22Rv1 (cell line): ENCODE measurements around the gene LRRC15.

ENCODE experiments used
- H3K27ac ChIP-seq: fragments of 450-650 bp; 2 replicates; pipeline ENCODE4 v1.5.1; 2017
- ZFX ChIP-seq: fragments of 450-650 bp; IDR thresholded peaks from 2 replicates; pipeline ENCODE4 v1.6.1; 2017; ENCODE audit warnings: antibody characterized with exemption, borderline replicate concordance
- TF ChIP-seq, protein P1 (sequence below): fragments of 450-650 bp; IDR thresholded peaks from 2 replicates; pipeline ENCODE4 v1.5.1; 2017; ENCODE audit warnings: mild to moderate bottlenecking

Gene LRRC15

DNA sequence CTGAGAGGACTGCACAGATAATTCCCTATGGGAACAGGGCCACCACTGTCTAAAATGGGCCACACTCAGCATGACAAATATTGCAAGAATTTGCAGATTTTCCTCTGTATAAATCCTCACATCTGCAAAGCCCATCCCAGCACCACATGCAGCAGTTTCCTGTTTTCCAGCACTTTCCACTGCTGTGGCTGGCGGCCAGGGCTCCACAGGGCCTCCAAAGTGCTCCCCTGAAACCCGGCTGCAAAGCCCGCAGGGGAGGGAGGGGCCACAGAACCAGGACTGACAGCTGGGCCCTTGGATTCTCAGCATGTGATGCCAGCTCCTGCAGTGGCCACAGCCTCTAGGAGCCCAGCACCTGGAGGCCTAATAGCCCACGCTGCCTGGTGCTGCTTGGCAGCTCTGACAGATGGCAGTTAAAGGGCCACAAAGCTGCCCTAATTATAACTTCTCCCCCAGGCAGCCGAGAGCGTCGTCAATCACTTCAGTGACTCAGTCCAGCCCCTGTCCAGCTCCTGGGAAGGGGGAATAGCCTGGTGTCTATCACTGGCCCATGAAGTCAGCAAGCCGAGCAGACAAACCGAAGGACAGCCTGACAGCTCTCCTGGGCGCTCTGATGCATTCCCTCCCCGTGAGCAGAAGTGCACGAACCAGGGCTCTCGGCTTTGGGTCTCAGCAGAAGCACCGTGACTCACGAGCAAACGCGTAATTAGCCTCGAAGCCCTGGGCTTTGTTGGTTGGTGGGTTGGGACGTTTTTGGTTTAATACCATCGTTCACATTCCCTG, 4.7 kb downstream of the LRRC15 start:
- no peak for TF ChIP-seq ZFX
- TF ChIP-seq, protein P1, sequence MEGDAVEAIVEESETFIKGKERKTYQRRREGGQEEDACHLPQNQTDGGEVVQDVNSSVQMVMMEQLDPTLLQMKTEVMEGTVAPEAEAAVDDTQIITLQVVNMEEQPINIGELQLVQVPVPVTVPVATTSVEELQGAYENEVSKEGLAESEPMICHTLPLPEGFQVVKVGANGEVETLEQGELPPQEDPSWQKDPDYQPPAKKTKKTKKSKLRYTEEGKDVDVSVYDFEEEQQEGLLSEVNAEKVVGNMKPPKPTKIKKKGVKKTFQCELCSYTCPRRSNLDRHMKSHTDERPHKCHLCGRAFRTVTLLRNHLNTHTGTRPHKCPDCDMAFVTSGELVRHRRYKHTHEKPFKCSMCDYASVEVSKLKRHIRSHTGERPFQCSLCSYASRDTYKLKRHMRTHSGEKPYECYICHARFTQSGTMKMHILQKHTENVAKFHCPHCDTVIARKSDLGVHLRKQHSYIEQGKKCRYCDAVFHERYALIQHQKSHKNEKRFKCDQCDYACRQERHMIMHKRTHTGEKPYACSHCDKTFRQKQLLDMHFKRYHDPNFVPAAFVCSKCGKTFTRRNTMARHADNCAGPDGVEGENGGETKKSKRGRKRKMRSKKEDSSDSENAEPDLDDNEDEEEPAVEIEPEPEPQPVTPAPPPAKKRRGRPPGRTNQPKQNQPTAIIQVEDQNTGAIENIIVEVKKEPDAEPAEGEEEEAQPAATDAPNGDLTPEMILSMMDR = no peak
- H3K27ac ChIP-seq = no peak overlapping the region

DNA sequence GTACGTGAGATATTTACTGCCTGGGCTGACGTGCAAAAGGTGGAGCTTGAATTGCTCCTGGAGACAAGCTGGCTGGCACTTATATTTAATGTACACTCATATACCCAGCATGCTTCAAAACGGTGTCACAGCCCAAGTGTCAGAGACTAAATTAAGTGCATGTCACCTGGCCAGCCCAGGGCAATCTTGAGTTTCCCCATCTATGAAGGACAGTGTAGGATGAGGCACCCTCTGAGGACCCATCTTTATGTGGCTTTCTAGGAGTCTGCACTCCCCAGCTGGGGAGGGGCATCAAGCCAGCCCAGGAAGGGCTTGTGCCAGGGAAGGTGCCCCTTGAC, 5.3 kb downstream of the LRRC15 start:
- no peak for TF ChIP-seq ZFX
- TF ChIP-seq, protein P1 = no peak
- no peak overlapping the region for H3K27ac ChIP-seq

DNA sequence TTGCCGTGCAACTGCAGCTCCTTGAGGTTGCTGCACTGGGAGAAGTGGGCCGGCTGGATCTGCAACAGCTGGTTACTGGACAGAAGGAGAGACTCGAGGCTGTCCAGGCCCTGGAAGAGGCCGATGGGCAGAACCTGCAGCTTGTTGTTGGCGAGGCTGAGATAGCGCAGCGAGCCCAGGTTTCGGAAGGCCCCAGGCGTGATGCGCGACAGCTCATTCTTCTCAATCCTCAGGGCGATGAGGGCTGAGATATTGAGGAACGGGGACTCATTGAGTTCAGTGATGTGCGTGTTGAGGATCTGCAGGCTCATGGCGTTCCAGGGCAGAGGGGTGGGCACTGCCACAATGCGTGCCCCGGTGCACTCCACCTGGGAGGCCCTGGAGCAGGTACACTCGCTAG, 9.0 kb downstream of the LRRC15 start:
- TF ChIP-seq, protein P1 = no peak
- TF ChIP-seq ZFX = no peak
- no peak overlapping the region for H3K27ac ChIP-seq

DNA sequence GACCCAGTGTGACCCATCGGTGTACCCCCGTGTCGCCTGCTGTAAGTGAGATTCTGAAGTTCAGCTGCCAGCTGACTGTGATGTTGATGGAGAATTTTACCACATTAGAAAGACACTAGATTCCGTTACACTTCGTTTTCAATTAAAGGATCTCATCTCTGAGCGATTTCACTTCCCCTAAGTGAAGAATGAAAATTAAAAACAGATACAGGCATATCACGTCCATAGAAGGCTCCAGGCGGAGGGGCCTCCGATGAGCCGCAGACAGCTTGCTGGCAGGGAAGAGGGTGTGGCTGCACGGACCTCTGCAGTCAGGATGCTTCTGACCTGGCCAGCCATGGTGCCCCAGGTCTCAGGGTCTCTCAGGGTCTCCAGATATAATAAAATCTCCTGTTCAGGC, 11.9 kb downstream of the LRRC15 start:
- TF ChIP-seq, protein P1 = no peak
- TF ChIP-seq ZFX = no peak
- no peak overlapping the region for H3K27ac ChIP-seq

DNA sequence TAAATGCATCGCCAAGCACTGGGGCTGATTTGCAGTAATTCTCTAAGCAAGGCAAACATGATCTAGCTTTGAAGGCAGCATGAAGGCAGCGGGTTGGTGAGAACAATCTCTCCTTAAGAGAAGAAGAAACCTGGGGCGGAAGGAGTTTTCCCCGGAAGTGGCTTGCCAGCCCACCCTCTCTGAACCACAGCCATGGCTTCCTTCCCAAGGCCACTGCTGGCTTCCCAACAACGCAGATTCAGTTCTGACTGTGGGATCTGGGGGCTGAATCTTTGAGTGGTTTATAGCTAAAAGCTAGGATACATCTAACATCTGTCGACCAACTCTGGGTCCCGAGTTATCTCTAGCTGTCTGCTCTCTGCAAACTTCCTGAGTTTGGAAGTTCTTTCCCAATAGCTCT, 14.2 kb downstream of the LRRC15 start:
- H3K27ac ChIP-seq = no peak overlapping the region
- TF ChIP-seq, protein P1 = no peak
- no peak for TF ChIP-seq ZFX

DNA sequence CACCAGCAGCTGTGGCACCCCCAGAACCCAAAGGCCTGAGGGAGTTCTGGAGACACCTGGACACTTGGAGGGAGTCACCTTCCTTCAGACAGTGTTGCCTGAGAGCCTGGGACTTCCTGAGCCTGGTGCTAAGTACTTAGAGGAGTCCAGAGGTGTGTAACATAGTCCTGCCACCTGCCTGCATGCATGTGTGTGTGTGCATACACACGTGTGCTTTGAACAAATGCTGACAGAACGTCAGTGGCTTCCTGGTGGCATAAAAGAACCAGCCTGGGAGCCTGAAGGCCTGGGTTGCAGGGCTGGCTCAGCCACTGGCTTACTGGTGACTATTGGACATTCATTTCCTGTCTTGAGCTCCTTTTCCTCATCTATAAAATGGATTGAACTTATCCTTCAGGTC, 15.2 kb downstream of the LRRC15 start:
- H3K27ac ChIP-seq = no peak overlapping the region
- TF ChIP-seq, protein P1 = no peak
- TF ChIP-seq ZFX = no peak

DNA sequence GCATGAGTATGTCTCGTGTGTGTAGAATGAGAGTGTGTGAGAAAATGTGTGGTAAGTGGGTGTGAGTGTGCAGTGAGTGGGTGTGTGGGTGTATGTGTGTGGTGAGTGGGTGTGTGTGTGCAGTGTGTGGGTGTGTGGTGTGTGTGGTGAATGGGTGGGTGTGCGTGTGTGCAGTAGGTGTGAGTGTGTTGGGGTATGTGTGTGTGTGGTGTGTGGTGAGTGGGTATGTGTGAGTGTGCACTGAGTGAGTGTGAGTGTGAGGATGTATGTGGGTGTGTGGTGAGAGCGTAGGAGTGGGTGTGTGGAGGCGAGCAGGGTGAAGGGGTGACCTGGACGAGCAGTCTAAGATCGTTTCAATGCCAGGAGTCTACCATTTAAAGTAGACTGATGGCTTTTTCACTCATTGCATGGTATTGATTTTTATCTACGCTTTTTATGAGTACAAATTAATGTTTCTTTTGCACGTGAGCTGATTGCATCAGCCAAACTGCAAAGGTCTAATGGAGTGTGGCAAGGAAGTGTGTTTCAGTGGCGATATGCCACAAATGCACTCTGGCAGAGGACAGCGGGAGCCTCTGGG, 16.8 kb downstream of the LRRC15 start:
- TF ChIP-seq, protein P1 = no peak
- TF ChIP-seq ZFX = no peak
- H3K27ac ChIP-seq = peak overlapping the region; percentile 37
